Tibial nerve (tissue), 4 donors: ENCODE measurements around the gene DPP3.

Experiments
- CTCF ChIP-seq, 5 experiments: fragments of 200-600 bp in 3 of 5; fragments of 450-650 bp in 2 of 5; sonication (generic) in 3 of 5; IDR thresholded peaks; one replicate each; pipeline ENCODE4 v1.5.1; 2016 to 2019; ENCODE audit warnings: antibody characterized with exemption in 5 of 5, mild to moderate bottlenecking in 3 of 5, moderate library complexity in 2 of 5
- EP300 ChIP-seq, 2 donors: sonication (generic); formaldehyde crosslinking; IDR thresholded peaks; one replicate each; pipeline ENCODE4 v1.6.1; 2017; ENCODE audit warnings: antibody characterized with exemption in 2 of 2, mild to moderate bottlenecking in 1 of 2
- POLR2A ChIP-seq, 2 donors: fragments of 450-650 bp; IDR thresholded peaks; one replicate each; pipeline ENCODE4 v1.6.1; 2017; ENCODE audit warnings: antibody characterized with exemption in 2 of 2, mild to moderate bottlenecking in 2 of 2, moderate library complexity in 2 of 2

DNA sequence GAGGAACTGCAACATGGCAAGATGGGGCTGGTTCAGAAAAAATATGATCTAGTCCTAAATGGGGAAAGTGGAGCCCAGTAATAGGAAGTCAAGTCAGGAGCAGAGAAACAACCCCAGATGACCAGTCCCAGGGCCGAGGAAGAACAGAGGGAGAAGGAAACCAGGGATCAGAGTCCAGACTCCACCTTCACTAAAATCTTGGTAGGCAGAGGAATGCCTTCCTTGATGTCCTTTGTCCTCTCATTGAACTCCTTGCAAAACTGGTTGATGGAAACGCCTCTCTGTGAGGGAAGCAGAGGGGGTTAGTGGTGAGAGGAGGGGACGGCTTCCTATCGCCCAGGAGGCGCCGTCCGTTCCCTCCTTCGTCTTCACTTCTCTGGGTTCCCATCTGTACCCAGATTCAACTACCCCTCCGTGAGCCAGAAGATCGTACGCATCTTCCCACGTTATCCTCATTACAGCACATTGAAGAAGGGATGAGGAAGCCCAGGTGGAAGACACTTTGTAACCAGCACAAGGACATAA is 42.2 kb upstream of the DPP3 start:
- TF ChIP-seq CTCF (IDR thresholded peaks at IDR 0.05) (no peak), POLR2A (IDR thresholded peaks at IDR 0.05) (no peak), EP300 (IDR thresholded peaks at IDR 0.05) (no peak)
